GOT3 (cell line): ENCODE measurements around the gene ZSCAN26.
"Not testable (repeated sequence)": the region's sequence is repeated elsewhere in the genome, so short reads cannot be mapped to it uniquely, and the experiment has no call there.

Source experiments
- DNase-seq: peaks from one replicate; lab custom pipeline; 2025; ENCODE audit warnings: mixed read lengths; lab: John Stamatoyannopoulos, UW

The ZSCAN26 gene

DNA sequence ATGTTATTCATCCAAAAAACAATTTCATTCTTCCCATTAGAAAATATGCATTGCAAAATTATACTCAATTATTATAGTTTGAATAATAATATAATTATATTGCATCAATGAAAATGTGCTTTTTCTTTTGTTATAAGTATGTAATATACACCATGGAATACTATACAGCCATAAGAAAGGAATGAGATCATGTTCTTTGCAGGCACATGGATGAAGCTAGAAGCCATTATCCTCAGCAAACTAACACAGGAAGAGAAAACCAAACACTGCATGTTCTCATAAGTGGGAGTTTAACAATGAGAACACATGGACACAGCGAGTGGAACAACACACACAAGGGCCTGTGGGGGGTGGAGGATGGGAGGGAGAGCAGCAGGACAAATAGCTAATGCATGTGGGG is 9.9 kb upstream of the ZSCAN26 start:
- no peak for DNase-seq

DNA sequence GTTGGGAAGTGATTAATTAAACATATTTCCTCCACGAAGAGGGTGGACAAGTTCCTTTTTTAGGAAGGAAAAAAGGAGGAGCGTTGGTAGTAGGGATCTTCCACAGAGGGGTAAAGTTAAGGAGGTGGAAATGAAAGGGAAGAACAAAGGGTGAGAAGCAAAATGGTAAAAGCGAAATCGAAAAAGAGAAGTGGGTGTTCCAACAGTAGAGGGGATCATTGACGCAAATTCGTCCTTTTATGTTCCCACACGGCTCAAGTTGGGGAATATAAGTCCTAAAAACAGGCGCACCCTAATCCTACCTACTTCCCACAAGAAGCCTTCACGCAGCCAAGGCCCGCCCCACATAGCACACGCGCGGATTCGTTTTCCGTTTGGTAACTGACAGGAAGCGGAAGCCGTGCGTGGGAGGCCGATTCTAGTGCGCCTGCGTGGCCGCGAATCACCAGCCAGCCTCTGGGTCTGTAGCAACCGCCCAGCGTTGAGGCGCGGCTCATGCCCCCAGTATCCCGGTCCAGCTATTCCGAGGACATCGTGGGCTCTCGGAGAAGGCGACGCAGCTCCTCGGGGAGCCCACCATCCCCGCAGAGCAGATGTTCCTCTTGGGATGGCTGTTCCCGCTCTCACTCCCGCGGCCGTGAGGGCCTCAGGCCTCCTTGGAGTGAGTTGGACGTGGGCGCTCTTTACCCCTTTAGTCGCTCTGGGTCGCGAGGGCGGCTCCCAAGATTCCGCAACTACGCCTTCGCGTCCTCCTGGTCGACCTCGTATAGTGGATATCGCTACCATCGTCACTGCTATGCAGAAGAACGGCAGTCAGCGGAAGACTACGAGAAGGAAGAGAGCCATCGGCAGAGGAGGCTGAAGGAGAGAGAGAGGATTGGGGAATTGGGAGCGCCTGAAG is 7.8 kb upstream of the ZSCAN26 start, which contains the start of gene NKAPL:
NKAPL (plus strand) TSS at position 421 of the 901 bp plus-strand sequence; CDS start at position 496, 75 bp downstream.
- no peak for DNase-seq

DNA sequence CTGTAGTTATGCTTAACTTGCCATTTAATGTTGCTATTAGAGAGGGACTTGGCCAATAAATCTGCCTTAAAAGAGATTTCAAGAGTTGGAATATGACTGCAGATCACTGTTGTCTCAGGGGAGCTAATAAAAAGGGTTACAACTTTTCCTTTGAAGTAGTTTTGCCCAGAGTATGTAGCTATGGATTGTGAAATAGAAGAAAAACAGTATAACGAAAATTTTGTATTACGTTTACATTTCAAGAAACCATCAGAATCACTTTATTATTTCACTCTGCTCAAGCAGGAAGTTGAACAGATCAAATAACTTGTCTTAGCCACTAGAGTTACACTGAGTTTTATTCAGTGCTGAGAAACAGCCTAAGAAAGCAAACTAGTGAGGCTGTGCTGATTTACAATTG is 3.0 kb upstream of the ZSCAN26 start:
- no peak for DNase-seq

- DNase-seq = no peak
These were observed 2.0 kb upstream of the ZSCAN26 start for GRCh38 chr6:28264834-28265401.

DNA sequence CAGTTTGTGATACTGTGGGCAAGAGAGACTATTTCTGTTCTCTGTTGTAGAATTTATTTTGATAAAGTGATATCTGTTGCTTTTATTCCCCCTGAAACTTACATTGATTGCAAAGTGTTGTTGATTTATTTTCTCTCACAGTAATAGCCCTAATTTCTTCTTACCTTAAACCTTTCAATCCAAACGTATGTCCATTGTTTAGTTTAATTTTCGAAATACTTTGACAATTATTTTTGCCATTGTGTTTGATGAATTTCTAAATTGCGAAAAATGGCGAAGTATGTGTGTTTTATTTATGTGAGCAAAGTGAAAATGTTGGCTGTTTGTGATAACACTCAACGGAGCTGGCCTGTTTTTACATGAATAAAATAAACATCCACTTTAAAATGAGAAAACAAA is 381 bp upstream of the ZSCAN26 start:
- DNase-seq = no peak

GRCh38 chr6:28267695-28268059 is 734 bp downstream of the ZSCAN26 start:
- no peak for DNase-seq

GRCh38 chr6:28269492-28269891 is 2.5 kb downstream of the ZSCAN26 start:
- no peak for DNase-seq

DNA sequence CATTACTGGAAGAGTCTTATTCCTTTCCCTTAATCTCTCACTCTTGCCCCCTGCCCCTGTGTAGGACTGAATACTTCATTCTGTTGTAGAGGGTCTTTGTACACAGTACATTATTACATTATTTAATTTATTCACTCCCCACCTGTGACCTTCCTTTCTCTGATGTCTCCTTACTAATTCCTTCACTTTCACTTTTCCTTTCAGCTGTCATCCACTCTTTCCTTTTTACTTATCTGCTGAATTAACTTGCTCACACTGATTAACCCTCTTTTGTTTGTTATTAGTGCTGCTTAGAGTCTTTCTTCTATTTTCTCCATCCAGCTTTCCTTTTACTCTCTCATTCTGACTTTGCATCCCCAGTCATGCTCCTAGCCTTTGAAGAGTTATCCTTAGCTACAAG is 7.9 kb downstream of the ZSCAN26 start:
- no peak for DNase-seq

GRCh38 chr6:28277746-28278145 is 10.8 kb downstream of the ZSCAN26 start:
- DNase-seq = no peak

GRCh38 chr6:28280595-28281287 is 13.8 kb downstream of the ZSCAN26 start:
- DNase-seq = no peak

- DNase-seq = peak; percentile 12
These were observed 14.5 kb downstream of the ZSCAN26 start, which contains the start of gene PGBD1 for GRCh38 chr6:28281288-28282064. PGBD1 (plus strand) TSS chr6:28281572; CDS start chr6:28283814, 2,242 bp downstream.

- DNase-seq = no peak
These were observed 16.0 kb downstream of the ZSCAN26 start for GRCh38 chr6:28282926-28283325.

GRCh38 chr6:28291573-28291972 is 24.6 kb downstream of the ZSCAN26 start:
- no peak for DNase-seq

DNA sequence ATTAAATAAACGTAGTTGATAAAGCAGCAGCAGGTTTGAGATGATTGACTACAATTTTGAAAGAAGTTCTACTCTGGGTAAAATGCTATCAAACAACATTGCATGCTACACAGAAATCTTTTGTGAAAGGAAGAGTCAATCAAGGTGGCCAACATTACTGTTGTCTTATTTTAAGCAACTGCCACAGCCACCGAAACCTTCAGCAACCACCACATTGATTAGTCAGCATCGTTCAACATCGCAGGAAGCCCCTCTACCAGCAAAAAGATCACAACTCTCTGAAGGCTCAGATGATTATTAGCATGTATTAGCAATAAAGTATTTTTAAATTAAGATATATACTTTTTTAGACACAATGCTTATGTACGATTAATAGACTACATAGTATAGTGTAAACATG is 28.4 kb downstream of the ZSCAN26 start:
- DNase-seq = no peak

- DNase-seq = no peak
These were observed 29.6 kb downstream of the ZSCAN26 start for GRCh38 chr6:28296520-28297060.

DNA sequence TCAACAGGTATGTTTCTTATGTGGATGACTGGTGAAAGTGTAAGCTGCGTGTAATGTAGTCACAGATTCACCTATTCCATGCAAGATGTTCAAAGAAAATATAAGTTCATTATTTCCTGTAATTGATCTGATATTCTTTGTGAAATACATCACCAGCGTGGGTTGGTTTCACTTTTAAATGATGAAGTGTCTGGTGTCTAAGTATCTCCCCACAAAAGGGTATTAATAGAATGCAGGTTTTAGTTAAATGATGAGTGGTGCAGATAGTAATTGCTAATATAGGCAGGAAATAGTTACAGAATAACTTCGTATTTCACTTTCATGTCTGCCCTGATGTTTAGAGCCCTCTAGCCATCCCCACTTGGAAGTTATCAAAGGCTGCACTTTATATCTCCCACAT is 36.6 kb downstream of the ZSCAN26 start:
- DNase-seq = no peak

GRCh38 chr6:28306363-28306762 is 39.4 kb downstream of the ZSCAN26 start:
- not testable (repeated sequence) for DNase-seq

GRCh38 chr6:28311139-28311823 is 44.3 kb downstream of the ZSCAN26 start:
- DNase-seq = no peak

DNA sequence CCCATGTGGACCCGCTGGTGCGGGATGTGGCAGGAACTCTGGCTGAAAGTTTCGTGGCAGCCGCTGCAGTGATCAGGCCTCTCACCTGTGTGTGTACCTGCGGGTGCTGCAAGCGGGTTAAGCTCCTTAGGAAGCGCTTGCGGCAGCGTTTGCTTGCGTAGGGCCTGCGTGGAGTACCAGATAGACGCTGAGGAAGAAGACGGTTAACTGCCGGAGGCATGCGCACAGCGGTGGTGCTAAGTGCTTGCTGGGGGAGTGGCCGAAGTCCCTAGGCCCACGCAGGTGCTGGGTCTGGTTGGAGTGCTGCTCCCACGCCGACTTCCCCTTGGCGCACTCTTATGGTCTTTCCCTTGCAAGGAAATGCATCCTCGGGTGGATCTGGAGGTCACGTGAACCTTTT is 46.0 kb downstream of the ZSCAN26 start:
- DNase-seq = no peak

- DNase-seq = no peak
These were observed 48.7 kb downstream of the ZSCAN26 start for GRCh38 chr6:28315628-28316027.

GRCh38 chr6:28317866-28318265 is 50.9 kb downstream of the ZSCAN26 start:
- not testable (repeated sequence) for DNase-seq
